B cell (primary cell): Measurements from ENCODE around the gene PTPRE. TPM values are rescaled to one million over a fixed set of nuclear protein-coding genes. Genes with fewer than 3 reads are reported as not detected.

Experiments
- ATAC-seq: fragments of 200-7000 bp; cut with Tn5 transposase; one replicate; pipeline ENCODE4 v1.10.0; 2021; ENCODE audit warnings: low read depth, mild to moderate bottlenecking, moderate number of reproducible peaks, moderate library complexity
- CTCF ChIA-PET: fragments of 350-600 bp; sonication (Branson Sonifier 250); formaldehyde crosslinking; loops from one replicate; lab custom pipeline; 2021; ENCODE audit warnings: antibody characterized with exemption, inconsistent platforms; lab: Charles Lee
- POLR2A ChIA-PET: fragments of 350-600 bp; sonication (Branson Sonifier 250); formaldehyde crosslinking; loops from one replicate; lab custom pipeline; 2021; ENCODE audit warnings: antibody characterized with exemption; lab: Charles Lee
- DNase-seq: peaks from one replicate; pipeline ENCODE4 v3.0.0; 2013
- H2AFZ ChIP-seq: 2 replicates; pipeline ENCODE4 v1.6.1; 2012; ENCODE audit warnings: mild to moderate bottlenecking, low read depth, low read length; ENCODE audit not compliant: insufficient read depth, poor library complexity, severe bottlenecking
- H3K27ac ChIP-seq, 2 donors: 1 replicate in 1 of 2; 2 replicates in 1 of 2; pipeline ENCODE4 v1.5.1; 2012 to 2013; ENCODE audit warnings: low read length in 2 of 2, mild to moderate bottlenecking in 2 of 2, moderate library complexity in 1 of 2
- H3K27me3 ChIP-seq, 4 experiments: fragments of 200-600 bp in 1 of 4; sonication (generic) in 1 of 4; replicated peaks in 1 of 4; 1 replicate in 2 of 4; 2 replicates in 2 of 4; pipeline versions ENCODE4 v1.6.1 to v1.7.0; 2013 to 2016; ENCODE audit warnings: low read length in 3 of 4, mild to moderate bottlenecking in 2 of 4, mixed read lengths in 1 of 4, moderate library complexity in 1 of 4; ENCODE audit not compliant: insufficient read depth in 4 of 4, control insufficient read depth in 3 of 4; ENCODE audit errors: control extremely low read depth in 1 of 4
- H3K36me3 ChIP-seq, 2 experiments: replicated peaks in 1 of 2; 1 replicate in 1 of 2; 2 replicates in 1 of 2; pipeline versions ENCODE4 v1.6.1 to v1.7.1; 2013; ENCODE audit warnings: low read length in 1 of 2; ENCODE audit not compliant: insufficient read depth in 2 of 2, control insufficient read depth in 1 of 2; ENCODE audit errors: control extremely low read depth in 1 of 2, extremely low read depth in 1 of 2
- H3K4me1 ChIP-seq, 2 donors: fragments of 200-600 bp in 1 of 2; sonication (generic) in 1 of 2; 1 replicate in 1 of 2; 2 replicates in 1 of 2; pipeline versions ENCODE4 v1.5.1 to v1.6.1; 2013 to 2017; ENCODE audit warnings: low read length in 2 of 2; ENCODE audit not compliant: control insufficient read depth in 2 of 2, insufficient read depth in 2 of 2
- H3K4me2 ChIP-seq: replicated peaks from 2 replicates; pipeline ENCODE3; 2012; ENCODE audit warnings: mild to moderate bottlenecking, low read depth, low read length; ENCODE audit not compliant: poor library complexity, severe bottlenecking
- H3K4me3 ChIP-seq, 5 experiments: fragments of 200-600 bp in 1 of 5; sonication (generic) in 1 of 5; 1 replicate in 3 of 5; 2 replicates in 2 of 5; pipeline versions ENCODE4 v1.5.1 to v1.7.0; 2011 to 2016; ENCODE audit warnings: low read length in 4 of 5, mild to moderate bottlenecking in 4 of 5, low read depth in 2 of 5, control low read depth in 1 of 5, moderate library complexity in 1 of 5; ENCODE audit not compliant: insufficient read depth in 1 of 5; ENCODE audit errors: control extremely low read depth in 1 of 5, extremely low read depth in 1 of 5
- H3K79me2 ChIP-seq: fragments of 200-600 bp; sonication (generic); one replicate; pipeline ENCODE4 v1.6.0; 2016; ENCODE audit warnings: low read length; ENCODE audit not compliant: control insufficient read depth, insufficient read depth
- H3K9ac ChIP-seq: fragments of 200-600 bp; sonication (generic); 2 replicates; pipeline ENCODE4 v1.6.1; 2017; ENCODE audit warnings: mild to moderate bottlenecking, low read length, moderate library complexity
- H3K9me3 ChIP-seq, 3 donors: one replicate each; pipeline versions ENCODE4 v1.6.1 to v1.7.1; 2013; ENCODE audit warnings: low read length in 2 of 3; ENCODE audit not compliant: control insufficient read depth in 2 of 3, insufficient read depth in 1 of 3; ENCODE audit errors: control extremely low read depth in 1 of 3
- H4K20me1 ChIP-seq: 2 replicates; pipeline ENCODE4 v1.6.0; 2012; ENCODE audit warnings: mild to moderate bottlenecking, low read length; ENCODE audit not compliant: insufficient read depth, control insufficient read depth, poor library complexity, severe bottlenecking
- H3K27ac Mint-ChIP-seq: one replicate; pipeline ENCODE4 v1.8.0; 2021; ENCODE audit warnings: mixed read lengths
- H3K27me3 Mint-ChIP-seq: one replicate; pipeline ENCODE4 v1.8.0; 2021; ENCODE audit warnings: mixed read lengths
- H3K4me1 Mint-ChIP-seq: one replicate; pipeline ENCODE4 v1.8.0; 2021; ENCODE audit warnings: mixed read lengths
- H3K4me3 Mint-ChIP-seq: one replicate; pipeline ENCODE4 v1.8.0; 2021; ENCODE audit warnings: mixed read lengths
- H3K9me3 Mint-ChIP-seq: one replicate; pipeline ENCODE4 v1.8.0; 2022; ENCODE audit warnings: mixed read lengths; ENCODE audit not compliant: insufficient read depth
- EZH2 ChIP-seq: IDR thresholded peaks from 2 replicates; pipeline ENCODE4 v1.6.1; 2012; ENCODE audit warnings: borderline replicate concordance, low read depth, mild to moderate bottlenecking, moderate library complexity, low read length; ENCODE audit not compliant: insufficient read depth, poor library complexity, severe bottlenecking
- WGBS: methylation state at CpG from one replicate; pipeline ENCODE4 v1.1.5; 2013; ENCODE audit warnings: missing lambda C conversion rate; ENCODE audit not compliant: insufficient coverage; 5-methylcytosine and 5-hydroxymethylcytosine counted together
- intact Hi-C: fragments of 100-400 bp; cut with micrococcal nuclease; formaldehyde crosslinking; loops from one replicate; pipeline ENCODE4 v1.10.0; 2022
- polyA plus RNA-seq: library from polyadenylated mRNA; depleted of rRNA; stranded (reverse); fragments of >200 nt; gene quantifications from 2 replicates; pipeline ENCODE4 v1.2.3, GENCODE V29; 2012
- total RNA-seq, 2 donors: library from RNA; stranded (reverse); fragments of 120-200 nt in 1 of 2; gene quantifications; 1 replicate in 1 of 2; 2 replicates in 1 of 2; pipeline versions ENCODE4 v1.2.3 to v1.2.4, GENCODE V29; 2013 to 2022
- TF ChIP-seq, protein P1 (sequence below): fragments of 200-600 bp; IDR thresholded peaks from one replicate; pipeline ENCODE4 v1.8.0; 2022; ENCODE audit warnings: antibody characterized with exemption, mild to moderate bottlenecking

Gene PTPRE
- total and polyA plus RNA-seq, 2 donors (not counting 1 experiment from before 2014, with no cell fraction given): 6.6 to 32.7 TPM

DNA sequence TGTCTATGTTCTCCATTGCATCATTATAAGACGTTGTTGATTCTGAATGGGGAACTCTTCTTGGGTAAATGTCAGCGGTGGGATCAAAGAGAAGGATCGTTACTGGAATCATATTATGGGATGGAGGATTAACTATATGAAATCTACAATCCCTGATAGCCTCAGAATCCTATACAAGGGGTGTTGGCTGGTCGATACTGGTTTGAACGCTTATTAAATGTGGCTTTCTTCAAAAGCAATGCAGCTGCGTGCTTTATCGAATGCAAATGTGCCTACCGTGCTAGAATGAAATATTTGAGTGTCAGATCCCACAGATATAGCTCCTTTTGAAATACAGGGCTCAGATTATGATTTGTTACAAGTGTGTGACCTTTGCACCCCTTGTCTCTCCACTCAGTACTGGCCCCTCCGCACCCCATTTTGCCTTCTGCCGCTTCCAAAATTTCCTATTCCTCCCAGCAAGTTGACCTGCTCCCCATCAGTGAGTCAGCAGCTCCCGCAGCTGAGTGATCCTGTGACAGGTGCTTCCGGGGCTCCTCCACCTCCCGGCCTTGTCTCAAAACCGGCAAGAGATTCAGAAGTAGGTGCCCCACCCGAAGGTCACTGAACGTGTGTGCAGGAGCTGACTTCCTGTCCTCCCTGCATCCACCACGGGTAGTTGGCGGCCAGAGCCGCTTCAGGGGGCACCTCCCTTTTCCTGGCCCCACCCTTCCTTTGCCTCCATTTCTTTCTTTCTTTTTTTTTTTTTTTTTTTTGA lies 76.6 kb downstream of the PTPRE start:
- ChIA-PET POLR2A (no interaction called here), CTCF (interaction anchor here (0.7 kb wide), 1 partner anchor 1886 kb away, joined by 3 read pairs; no protein-coding TSS in a partner anchor)
- DNase-seq (no peak), ATAC-seq (no peak)
- Histone ChIP-seq H3K9ac (no peak overlapping the region), H3K79me2 (no peaks in the 10 kb centered on the region), H3K4me2 (no peak overlapping the region), H4K20me1 (no peaks in the 10 kb centered on the region), H3K4me1 (no peaks in the 10 kb centered on the region), H3K27me3 (peaks cover 0 to 2% (median 0%) of the 10 kb centered on the region in 4 experiments), H3K27ac (no peak overlapping the region), H3K36me3 (no peaks in the 10 kb centered on the region), H3K9me3 (peaks cover 1 to 8% (median 6%) of the 10 kb centered on the region in 3 donors), H3K4me3 (no peak overlapping the region), H2AFZ (no peak overlapping the region)
- Mint-ChIP-seq H3K4me1 (no peaks in the 10 kb centered on the region), H3K27ac (no peak overlapping the region), H3K4me3 (no peak overlapping the region), H3K9me3 (peaks cover 9% of the 10 kb centered on the region), H3K27me3 (peaks cover 21% of the 10 kb centered on the region)
- TF ChIP-seq EZH2: no peak
- TF ChIP-seq, protein P1, sequence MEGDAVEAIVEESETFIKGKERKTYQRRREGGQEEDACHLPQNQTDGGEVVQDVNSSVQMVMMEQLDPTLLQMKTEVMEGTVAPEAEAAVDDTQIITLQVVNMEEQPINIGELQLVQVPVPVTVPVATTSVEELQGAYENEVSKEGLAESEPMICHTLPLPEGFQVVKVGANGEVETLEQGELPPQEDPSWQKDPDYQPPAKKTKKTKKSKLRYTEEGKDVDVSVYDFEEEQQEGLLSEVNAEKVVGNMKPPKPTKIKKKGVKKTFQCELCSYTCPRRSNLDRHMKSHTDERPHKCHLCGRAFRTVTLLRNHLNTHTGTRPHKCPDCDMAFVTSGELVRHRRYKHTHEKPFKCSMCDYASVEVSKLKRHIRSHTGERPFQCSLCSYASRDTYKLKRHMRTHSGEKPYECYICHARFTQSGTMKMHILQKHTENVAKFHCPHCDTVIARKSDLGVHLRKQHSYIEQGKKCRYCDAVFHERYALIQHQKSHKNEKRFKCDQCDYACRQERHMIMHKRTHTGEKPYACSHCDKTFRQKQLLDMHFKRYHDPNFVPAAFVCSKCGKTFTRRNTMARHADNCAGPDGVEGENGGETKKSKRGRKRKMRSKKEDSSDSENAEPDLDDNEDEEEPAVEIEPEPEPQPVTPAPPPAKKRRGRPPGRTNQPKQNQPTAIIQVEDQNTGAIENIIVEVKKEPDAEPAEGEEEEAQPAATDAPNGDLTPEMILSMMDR: no peak
- WGBS: 57% methylated on average over 16 of the region's 19 CpGs
- intact Hi-C loops: no loop called here

DNA sequence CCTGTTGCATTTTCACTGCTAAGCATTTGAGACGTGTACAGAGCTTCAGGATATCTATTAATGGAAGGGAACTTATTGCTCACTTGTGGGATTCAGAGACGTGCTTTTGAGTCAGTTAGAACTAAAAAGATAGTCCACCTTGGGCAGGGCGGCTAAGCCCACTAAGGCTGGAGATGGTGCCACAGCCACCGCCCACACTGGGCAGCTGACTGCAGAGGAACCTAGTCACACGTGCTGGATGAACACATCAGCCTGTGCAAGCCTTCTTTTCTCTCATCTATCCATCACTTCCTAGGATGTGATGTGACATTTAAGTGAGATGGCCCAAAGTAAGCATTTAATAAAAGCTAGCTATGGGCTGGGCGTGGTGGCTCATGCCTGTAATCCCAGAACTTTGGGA lies 78.0 kb downstream of the PTPRE start:
- H3K36me3 ChIP-seq: no peaks in the 10 kb centered on the region
- no peak for TF ChIP-seq EZH2
- TF ChIP-seq, protein P1: no peak
- H2AFZ ChIP-seq: no peak overlapping the region
- POLR2A ChIA-PET: no interaction called here
- no peak overlapping the region for H3K4me2 ChIP-seq
- no peak overlapping the region for H3K4me3 ChIP-seq
- Mint-ChIP-seq H3K9me3 (peaks cover 9% of the 10 kb centered on the region), H3K4me3 (no peak overlapping the region), H3K27ac (no peak overlapping the region), H3K27me3 (peaks cover 30% of the 10 kb centered on the region), H3K4me1 (no peaks in the 10 kb centered on the region)
- intact Hi-C loops: no loop called here
- ATAC-seq (no peak), DNase-seq (no peak)
- H3K27me3 ChIP-seq: peaks cover 0 to 7% (median 1%) of the 10 kb centered on the region in 4 experiments
- H3K79me2 ChIP-seq: no peaks in the 10 kb centered on the region
- no peaks in the 10 kb centered on the region for H4K20me1 ChIP-seq
- H3K4me1 ChIP-seq: no peaks in the 10 kb centered on the region
- H3K27ac ChIP-seq: no peak overlapping the region
- no peak overlapping the region for H3K9ac ChIP-seq
- WGBS: 76% methylated on average over 3 of the region's 6 CpGs
- peaks cover 0 to 5% (median 0%) of the 10 kb centered on the region in 3 donors for H3K9me3 ChIP-seq
- CTCF ChIA-PET: no interaction called here
